ENCODE measurements around the gene LGALS4.
"Not testable (repeated sequence)": the region's sequence is repeated elsewhere in the genome, so short reads cannot be mapped to it uniquely, and the experiment has no call there.

LGALS4 gene

DNA sequence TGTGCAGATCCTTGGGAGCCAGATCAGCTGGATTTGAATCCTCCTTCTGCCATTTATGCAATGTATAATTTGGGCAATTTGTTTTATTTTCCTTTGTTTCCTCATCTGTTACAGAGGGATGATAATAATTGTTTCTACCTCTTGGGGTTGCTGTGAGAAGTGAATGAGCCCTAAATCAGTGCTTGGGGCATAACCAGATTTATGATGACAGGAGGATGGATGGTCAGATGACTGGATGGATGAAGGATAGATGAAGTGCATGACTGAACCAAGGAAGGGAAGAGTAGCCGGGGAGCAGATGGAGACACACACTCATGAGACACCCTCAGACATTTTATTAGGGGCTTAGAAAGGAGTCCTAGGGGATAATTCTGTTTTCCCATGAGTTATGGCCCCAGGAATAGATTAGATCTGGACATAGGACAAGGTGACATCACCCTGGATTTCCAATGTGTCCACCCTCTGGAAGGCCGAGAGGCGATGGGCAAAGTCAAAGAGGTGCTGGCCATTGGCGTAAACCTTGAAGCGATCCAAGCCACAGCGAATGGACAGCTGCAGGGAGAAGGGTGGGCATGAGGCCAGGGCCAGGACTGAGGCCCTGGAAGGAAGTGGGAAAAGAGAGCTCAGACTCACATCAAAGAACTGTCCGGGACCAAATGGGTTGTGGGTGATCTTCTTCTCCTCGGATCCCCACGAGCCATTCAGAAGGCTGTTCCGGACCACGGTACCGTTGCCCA, 11.2 kb downstream of the LGALS4 start:
- Histone ChIP-seq H3K27me3 (replicated peaks) (no peaks in the 10 kb centered on the region), H3K27ac (no peak overlapping the region), H3K4me3 (ENCODE audit: low read depth, low read length) (no peak overlapping the region), H3K36me3 (replicated peaks) (no peaks in the 10 kb centered on the region)
- in situ Hi-C loops (cut with HindIII; ENCODE audit: low pct_ligation_motif_present, low sequenced_read_pairs), result no loop called here
- no peak for DNase-seq
- TF ChIP-seq, protein P1, sequence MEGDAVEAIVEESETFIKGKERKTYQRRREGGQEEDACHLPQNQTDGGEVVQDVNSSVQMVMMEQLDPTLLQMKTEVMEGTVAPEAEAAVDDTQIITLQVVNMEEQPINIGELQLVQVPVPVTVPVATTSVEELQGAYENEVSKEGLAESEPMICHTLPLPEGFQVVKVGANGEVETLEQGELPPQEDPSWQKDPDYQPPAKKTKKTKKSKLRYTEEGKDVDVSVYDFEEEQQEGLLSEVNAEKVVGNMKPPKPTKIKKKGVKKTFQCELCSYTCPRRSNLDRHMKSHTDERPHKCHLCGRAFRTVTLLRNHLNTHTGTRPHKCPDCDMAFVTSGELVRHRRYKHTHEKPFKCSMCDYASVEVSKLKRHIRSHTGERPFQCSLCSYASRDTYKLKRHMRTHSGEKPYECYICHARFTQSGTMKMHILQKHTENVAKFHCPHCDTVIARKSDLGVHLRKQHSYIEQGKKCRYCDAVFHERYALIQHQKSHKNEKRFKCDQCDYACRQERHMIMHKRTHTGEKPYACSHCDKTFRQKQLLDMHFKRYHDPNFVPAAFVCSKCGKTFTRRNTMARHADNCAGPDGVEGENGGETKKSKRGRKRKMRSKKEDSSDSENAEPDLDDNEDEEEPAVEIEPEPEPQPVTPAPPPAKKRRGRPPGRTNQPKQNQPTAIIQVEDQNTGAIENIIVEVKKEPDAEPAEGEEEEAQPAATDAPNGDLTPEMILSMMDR (IDR thresholded peaks at IDR 0.05; ENCODE audit: low read depth, low read length, missing control alignments), result no peak

DNA sequence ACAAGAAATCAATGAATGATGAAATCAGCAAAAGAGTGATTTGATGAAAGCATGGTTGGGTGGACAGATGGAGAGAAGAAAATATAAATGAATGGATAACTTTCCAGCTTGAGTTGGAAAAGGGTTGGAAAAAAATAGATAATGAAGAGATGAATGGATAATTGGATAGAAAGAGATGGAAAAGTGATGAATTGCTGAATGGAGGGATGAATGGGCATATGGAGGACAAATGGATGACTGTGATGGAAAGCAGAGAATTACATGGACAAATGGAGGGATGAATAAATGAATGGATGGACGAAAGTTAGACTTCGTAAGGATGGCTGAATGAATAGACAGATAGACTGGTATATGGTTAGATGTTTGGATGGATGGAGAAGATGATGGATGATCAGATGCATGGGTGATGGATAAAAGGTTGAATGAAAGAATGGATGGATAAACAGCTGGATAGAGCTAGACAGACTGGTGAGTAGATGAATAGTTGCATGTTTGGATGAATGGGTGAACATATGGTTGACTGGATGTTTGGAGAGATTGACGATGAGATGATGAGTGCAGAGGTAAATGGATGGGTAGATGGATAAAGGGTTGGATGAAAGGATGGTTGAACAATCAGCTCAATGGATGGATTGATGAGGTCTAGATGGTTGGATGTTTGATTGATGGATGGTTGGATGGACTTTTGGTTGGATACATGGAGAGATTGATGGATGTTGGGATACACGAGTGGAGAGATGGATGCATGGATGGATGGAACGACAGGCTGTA, 12.0 kb downstream of the LGALS4 start:
- no peaks in the 10 kb centered on the region for H3K27me3 ChIP-seq (replicated peaks)
- no peaks in the 10 kb centered on the region for H3K36me3 ChIP-seq (replicated peaks)
- in situ Hi-C loops (cut with HindIII; ENCODE audit: low pct_ligation_motif_present, low sequenced_read_pairs), result no loop called here
- DNase-seq, result no peak
- no peak overlapping the region for H3K4me3 ChIP-seq (ENCODE audit: low read depth, low read length)
- TF ChIP-seq, protein P1 (IDR thresholded peaks at IDR 0.05; ENCODE audit: low read depth, low read length, missing control alignments), result no peak
- no peak overlapping the region for H3K27ac ChIP-seq

DNA sequence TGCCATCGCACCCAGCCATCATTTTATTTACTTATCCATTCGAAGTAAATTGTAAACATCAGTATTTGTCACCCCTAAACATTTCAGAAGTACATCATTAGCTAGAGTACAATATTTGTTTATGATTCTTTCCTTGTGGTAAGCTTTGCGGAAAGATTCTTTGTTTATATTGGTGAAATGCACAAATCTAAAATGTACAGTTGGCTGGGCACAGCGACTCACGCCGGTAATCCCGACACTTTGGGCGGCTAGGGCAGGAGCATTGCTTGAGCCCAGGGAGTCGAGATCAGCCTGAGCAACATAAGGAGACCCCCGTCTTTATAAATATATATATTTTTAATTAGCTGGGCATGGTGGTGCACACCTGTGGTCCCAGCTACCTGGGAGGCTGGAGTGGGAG, 13.6 kb downstream of the LGALS4 start:
- in situ Hi-C loops (cut with HindIII; ENCODE audit: low pct_ligation_motif_present, low sequenced_read_pairs), result no loop called here
- TF ChIP-seq, protein P1 (IDR thresholded peaks at IDR 0.05; ENCODE audit: low read depth, low read length, missing control alignments), result no peak
- H3K27me3 ChIP-seq (replicated peaks), result no peaks in the 10 kb centered on the region
- no peak overlapping the region for H3K27ac ChIP-seq
- DNase-seq, result no peak
- no peaks in the 10 kb centered on the region for H3K36me3 ChIP-seq (replicated peaks)
- no peak overlapping the region for H3K4me3 ChIP-seq (ENCODE audit: low read depth, low read length)

GRCh38 chr19:38797781-38798180, 15.0 kb downstream of the LGALS4 start:
- H3K27me3 ChIP-seq (replicated peaks); in situ Hi-C loops (cut with HindIII; ENCODE audit: low pct_ligation_motif_present, low sequenced_read_pairs); H3K36me3 ChIP-seq (replicated peaks): not testable (repeated sequence)

DNA sequence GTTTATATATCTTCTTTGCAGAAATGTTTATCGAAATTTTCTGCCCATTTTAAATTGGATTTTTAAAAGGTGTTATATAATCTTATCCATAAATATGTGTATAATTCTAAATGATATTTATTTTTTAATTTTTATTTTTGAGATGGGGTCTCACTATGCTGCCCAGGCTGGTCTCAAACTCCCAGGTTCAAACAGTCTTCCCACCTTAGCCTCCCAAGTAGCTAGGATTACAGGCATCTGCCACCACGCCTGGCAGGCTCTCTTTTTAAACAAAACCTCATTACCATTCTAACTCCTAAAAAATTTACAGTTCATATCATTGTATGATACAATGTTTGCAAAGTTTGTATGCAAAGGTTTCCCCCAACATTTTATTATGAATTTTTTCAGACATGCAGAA, 16.6 kb downstream of the LGALS4 start:
- in situ Hi-C loops (cut with HindIII; ENCODE audit: low pct_ligation_motif_present, low sequenced_read_pairs), result no loop called here
- TF ChIP-seq, protein P1 (IDR thresholded peaks at IDR 0.05; ENCODE audit: low read depth, low read length, missing control alignments), result no peak
- H3K36me3 ChIP-seq (replicated peaks), result no peaks in the 10 kb centered on the region
- no peak overlapping the region for H3K4me3 ChIP-seq (ENCODE audit: low read depth, low read length)
- no peak overlapping the region for H3K27ac ChIP-seq
- H3K27me3 ChIP-seq (replicated peaks), result no peaks in the 10 kb centered on the region
- DNase-seq, result no peak

More at GRCh38 chr19:38797781-38798180, 15.0 kb downstream of the LGALS4 start:
- DNase-seq; H3K4me3 ChIP-seq (ENCODE audit: low read depth, low read length); H3K27ac ChIP-seq: not testable (repeated sequence)

GRCh38 chr19:38795549-38795948, 17.2 kb downstream of the LGALS4 start:
- H3K4me3 ChIP-seq (ENCODE audit: low read depth, low read length), result no peak overlapping the region
- no peaks in the 10 kb centered on the region for H3K36me3 ChIP-seq (replicated peaks)
- no peak overlapping the region for H3K27ac ChIP-seq
- TF ChIP-seq, protein P1 (IDR thresholded peaks at IDR 0.05; ENCODE audit: low read depth, low read length, missing control alignments), result no peak
- no peak for DNase-seq
- H3K27me3 ChIP-seq (replicated peaks), result no peaks in the 10 kb centered on the region
- in situ Hi-C loops (cut with HindIII; ENCODE audit: low pct_ligation_motif_present, low sequenced_read_pairs), result no loop called here
